Measurements from ENCODE around the gene KMT2B. TPM values are rescaled to one million over a fixed set of nuclear protein-coding genes. Genes with fewer than 3 reads are reported as not detected.

Gene KMT2B
- total and polyA plus RNA-seq, 2 of the 8 experiments (the other 6 are each of a cell fraction or from before 2014, with no cell fraction given): 26.7 to 38.6 TPM

DNA sequence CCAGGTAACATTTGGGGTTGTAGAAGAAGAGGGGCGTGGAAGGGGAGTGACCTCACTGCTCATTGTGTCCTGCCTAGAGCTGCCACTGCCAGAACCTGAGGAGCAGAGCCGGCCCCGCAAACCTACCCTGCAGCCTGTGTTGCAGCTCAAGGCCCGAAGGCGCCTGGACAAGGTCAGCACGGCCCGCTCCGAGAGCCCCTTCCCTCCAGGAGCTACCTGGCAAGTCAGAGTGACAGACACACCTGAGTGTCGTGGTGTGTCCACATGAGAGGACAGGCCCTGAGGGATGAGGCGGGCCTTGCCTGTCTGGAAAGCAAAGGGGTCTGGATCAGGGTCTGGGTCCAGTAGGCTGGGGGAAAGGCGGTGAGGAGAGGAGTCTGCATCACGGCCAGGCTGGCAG, 6.8 kb downstream of the KMT2B start (continued):
- TF ChIP-seq, protein P1, sequence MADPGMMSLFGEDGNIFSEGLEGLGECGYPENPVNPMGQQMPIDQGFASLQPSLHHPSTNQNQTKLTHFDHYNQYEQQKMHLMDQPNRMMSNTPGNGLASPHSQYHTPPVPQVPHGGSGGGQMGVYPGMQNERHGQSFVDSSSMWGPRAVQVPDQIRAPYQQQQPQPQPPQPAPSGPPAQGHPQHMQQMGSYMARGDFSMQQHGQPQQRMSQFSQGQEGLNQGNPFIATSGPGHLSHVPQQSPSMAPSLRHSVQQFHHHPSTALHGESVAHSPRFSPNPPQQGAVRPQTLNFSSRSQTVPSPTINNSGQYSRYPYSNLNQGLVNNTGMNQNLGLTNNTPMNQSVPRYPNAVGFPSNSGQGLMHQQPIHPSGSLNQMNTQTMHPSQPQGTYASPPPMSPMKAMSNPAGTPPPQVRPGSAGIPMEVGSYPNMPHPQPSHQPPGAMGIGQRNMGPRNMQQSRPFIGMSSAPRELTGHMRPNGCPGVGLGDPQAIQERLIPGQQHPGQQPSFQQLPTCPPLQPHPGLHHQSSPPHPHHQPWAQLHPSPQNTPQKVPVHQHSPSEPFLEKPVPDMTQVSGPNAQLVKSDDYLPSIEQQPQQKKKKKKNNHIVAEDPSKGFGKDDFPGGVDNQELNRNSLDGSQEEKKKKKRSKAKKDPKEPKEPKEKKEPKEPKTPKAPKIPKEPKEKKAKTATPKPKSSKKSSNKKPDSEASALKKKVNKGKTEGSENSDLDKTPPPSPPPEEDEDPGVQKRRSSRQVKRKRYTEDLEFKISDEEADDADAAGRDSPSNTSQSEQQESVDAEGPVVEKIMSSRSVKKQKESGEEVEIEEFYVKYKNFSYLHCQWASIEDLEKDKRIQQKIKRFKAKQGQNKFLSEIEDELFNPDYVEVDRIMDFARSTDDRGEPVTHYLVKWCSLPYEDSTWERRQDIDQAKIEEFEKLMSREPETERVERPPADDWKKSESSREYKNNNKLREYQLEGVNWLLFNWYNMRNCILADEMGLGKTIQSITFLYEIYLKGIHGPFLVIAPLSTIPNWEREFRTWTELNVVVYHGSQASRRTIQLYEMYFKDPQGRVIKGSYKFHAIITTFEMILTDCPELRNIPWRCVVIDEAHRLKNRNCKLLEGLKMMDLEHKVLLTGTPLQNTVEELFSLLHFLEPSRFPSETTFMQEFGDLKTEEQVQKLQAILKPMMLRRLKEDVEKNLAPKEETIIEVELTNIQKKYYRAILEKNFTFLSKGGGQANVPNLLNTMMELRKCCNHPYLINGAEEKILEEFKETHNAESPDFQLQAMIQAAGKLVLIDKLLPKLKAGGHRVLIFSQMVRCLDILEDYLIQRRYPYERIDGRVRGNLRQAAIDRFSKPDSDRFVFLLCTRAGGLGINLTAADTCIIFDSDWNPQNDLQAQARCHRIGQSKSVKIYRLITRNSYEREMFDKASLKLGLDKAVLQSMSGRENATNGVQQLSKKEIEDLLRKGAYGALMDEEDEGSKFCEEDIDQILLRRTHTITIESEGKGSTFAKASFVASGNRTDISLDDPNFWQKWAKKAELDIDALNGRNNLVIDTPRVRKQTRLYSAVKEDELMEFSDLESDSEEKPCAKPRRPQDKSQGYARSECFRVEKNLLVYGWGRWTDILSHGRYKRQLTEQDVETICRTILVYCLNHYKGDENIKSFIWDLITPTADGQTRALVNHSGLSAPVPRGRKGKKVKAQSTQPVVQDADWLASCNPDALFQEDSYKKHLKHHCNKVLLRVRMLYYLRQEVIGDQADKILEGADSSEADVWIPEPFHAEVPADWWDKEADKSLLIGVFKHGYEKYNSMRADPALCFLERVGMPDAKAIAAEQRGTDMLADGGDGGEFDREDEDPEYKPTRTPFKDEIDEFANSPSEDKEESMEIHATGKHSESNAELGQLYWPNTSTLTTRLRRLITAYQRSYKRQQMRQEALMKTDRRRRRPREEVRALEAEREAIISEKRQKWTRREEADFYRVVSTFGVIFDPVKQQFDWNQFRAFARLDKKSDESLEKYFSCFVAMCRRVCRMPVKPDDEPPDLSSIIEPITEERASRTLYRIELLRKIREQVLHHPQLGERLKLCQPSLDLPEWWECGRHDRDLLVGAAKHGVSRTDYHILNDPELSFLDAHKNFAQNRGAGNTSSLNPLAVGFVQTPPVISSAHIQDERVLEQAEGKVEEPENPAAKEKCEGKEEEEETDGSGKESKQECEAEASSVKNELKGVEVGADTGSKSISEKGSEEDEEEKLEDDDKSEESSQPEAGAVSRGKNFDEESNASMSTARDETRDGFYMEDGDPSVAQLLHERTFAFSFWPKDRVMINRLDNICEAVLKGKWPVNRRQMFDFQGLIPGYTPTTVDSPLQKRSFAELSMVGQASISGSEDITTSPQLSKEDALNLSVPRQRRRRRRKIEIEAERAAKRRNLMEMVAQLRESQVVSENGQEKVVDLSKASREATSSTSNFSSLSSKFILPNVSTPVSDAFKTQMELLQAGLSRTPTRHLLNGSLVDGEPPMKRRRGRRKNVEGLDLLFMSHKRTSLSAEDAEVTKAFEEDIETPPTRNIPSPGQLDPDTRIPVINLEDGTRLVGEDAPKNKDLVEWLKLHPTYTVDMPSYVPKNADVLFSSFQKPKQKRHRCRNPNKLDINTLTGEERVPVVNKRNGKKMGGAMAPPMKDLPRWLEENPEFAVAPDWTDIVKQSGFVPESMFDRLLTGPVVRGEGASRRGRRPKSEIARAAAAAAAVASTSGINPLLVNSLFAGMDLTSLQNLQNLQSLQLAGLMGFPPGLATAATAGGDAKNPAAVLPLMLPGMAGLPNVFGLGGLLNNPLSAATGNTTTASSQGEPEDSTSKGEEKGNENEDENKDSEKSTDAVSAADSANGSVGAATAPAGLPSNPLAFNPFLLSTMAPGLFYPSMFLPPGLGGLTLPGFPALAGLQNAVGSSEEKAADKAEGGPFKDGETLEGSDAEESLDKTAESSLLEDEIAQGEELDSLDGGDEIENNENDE (IDR thresholded peaks at IDR 0.05; ENCODE audit: insufficient replicate concordance, low read length): no peak
- TF ChIP-seq CEBPB (IDR thresholded peaks at IDR 0.05; ENCODE audit: low read depth, low read length) (no peak), HDAC6 (IDR thresholded peaks at IDR 0.05; ENCODE audit: low read depth, low read length) (no peak), SP2 (IDR thresholded peaks at IDR 0.05; ENCODE audit: low read length) (no peak), SP1 (IDR thresholded peaks at IDR 0.05; ENCODE audit: low read depth, low read length) (no peak), ZNF274 (IDR thresholded peaks at IDR 0.05; ENCODE audit: borderline replicate concordance, extremely low read depth, low read length) (no peak), GABPA (IDR thresholded peaks at IDR 0.05; ENCODE audit: borderline replicate concordance, insufficient read depth, low read length) (no peak), SP4 (IDR thresholded peaks at IDR 0.05; ENCODE audit: low read length) (no peak), SIX5 (IDR thresholded peaks at IDR 0.05; ENCODE audit: low read depth, low read length) (no peak), SUZ12 (IDR thresholded peaks at IDR 0.05; ENCODE audit: low read length) (no peak)
- TF ChIP-seq, protein P2, sequence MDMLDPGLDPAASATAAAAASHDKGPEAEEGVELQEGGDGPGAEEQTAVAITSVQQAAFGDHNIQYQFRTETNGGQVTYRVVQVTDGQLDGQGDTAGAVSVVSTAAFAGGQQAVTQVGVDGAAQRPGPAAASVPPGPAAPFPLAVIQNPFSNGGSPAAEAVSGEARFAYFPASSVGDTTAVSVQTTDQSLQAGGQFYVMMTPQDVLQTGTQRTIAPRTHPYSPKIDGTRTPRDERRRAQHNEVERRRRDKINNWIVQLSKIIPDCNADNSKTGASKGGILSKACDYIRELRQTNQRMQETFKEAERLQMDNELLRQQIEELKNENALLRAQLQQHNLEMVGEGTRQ (IDR thresholded peaks at IDR 0.05; ENCODE audit: low read length): no peak

Measured in H1 (cell line).